HCT116 (cell line): Measurements from ENCODE around the gene C12orf75. TPM values are rescaled to one million over a fixed set of nuclear protein-coding genes. Genes with fewer than 3 reads are reported as not detected.

ENCODE experiments used
- ATAC-seq: fragments of 200-7000 bp; cut with Tn5 transposase; 2 replicates; pipeline ENCODE4 v1.9.1; 2020; ENCODE audit warnings: mild to moderate bottlenecking, moderate library complexity
- BruUV-seq: library from RNA; stranded (reverse); fragments of 400-500 nt; replicated peaks from 2 replicates; lab custom pipeline; 2021; lab: Mats Ljungman, UMichigan
- CTCF ChIA-PET: fragments of 300-600 bp; sonication (Branson Sonifier 250); formaldehyde crosslinking; loops from one replicate; lab custom pipeline; 2021; ENCODE audit warnings: antibody characterized with exemption; lab: Charles Lee
- POLR2A ChIA-PET: fragments of 300-600, 350-600 bp; sonication (Branson Sonifier 250); formaldehyde crosslinking; loops from one replicate; lab custom pipeline; 2021; ENCODE audit warnings: antibody characterized with exemption; lab: Charles Lee
- RAD21 ChIA-PET, 2 experiments: fragments of 300-600 bp; sonication (Branson Sonifier 250); formaldehyde crosslinking; loops; one replicate each; lab custom pipeline; 2023; ENCODE audit warnings: low total read pairs in 2 of 2; ENCODE audit not compliant: uncharacterized antibody in 2 of 2, unreplicated experiment in 2 of 2, low non-redundant PET in 1 of 2; lab: Charles Lee
- DNase-seq: peaks from one replicate; pipeline ENCODE4 v3.0.0-alpha.2; 2010; ENCODE audit warnings: low read depth, low spot score
- H2AFZ ChIP-seq: fragments of 200-600 bp; shearing (Covaris generic), sonication (generic); 2 replicates; pipeline ENCODE4 v1.6.1; 2017; ENCODE audit warnings: low read depth, mixed run types, mixed read lengths, antibody characterized with exemption, low read length; ENCODE audit not compliant: poor library complexity, severe bottlenecking
- H3K27ac ChIP-seq: 2 replicates; pipeline ENCODE4 v1.5.1; 2012; ENCODE audit warnings: low read depth, low read length
- H3K27me3 ChIP-seq: fragments of 200-600 bp; sonication (generic); 2 replicates; pipeline ENCODE4 v1.6.1; 2016; ENCODE audit warnings: mixed run types, low read length, mixed read lengths; ENCODE audit not compliant: insufficient read depth
- H3K36me3 ChIP-seq, 2 experiments: fragments of 200-500 bp in 1 of 2; fragments of 200-600 bp in 1 of 2; sonication (Bioruptor generic) in 1 of 2; sonication (generic) in 1 of 2; 2 replicates each; pipeline versions ENCODE4 v1.5.1 to v1.6.1; 2014 to 2016; ENCODE audit warnings: low read length in 2 of 2, inconsistent platforms in 1 of 2, mixed read lengths in 1 of 2, mixed run types in 1 of 2; ENCODE audit not compliant: insufficient read depth in 2 of 2, control insufficient read depth in 1 of 2
- H3K4me1 ChIP-seq, 2 experiments: fragments of 200-600 bp in 1 of 2; sonication (generic) in 1 of 2; 2 replicates each; pipeline versions ENCODE4 v1.5.1 to v1.6.1; 2012 to 2017; ENCODE audit warnings: low read length in 2 of 2, inconsistent platforms in 1 of 2, mild to moderate bottlenecking in 1 of 2, mixed read lengths in 1 of 2, mixed run types in 1 of 2, moderate library complexity in 1 of 2; ENCODE audit not compliant: insufficient read depth in 2 of 2, control insufficient read depth in 1 of 2
- H3K4me2 ChIP-seq: fragments of 200-600 bp; sonication (generic); 2 replicates; pipeline ENCODE4 v1.6.1; 2017; ENCODE audit warnings: mixed run types, low read length, mixed read lengths
- H3K4me3 ChIP-seq, 2 experiments: fragments of 200-600 bp in 1 of 2; sonication (generic) in 1 of 2; replicated peaks in 1 of 2; 2 replicates each; pipeline ENCODE4 v1.5.1; 2011 to 2016; ENCODE audit warnings: low read length in 2 of 2, control low read depth in 1 of 2, low read depth in 1 of 2, mild to moderate bottlenecking in 1 of 2, mixed read lengths in 1 of 2, mixed run types in 1 of 2
- H3K79me2 ChIP-seq: fragments of 200-600 bp; sonication (generic); 2 replicates; pipeline ENCODE4 v1.6.1; 2017; ENCODE audit warnings: mild to moderate bottlenecking, mixed run types, low read length, moderate library complexity, mixed read lengths; ENCODE audit not compliant: insufficient read depth
- H3K9ac ChIP-seq: fragments of 200-600 bp; sonication (generic); 2 replicates; pipeline ENCODE4 v1.6.1; 2016; ENCODE audit warnings: low read length, mixed read lengths
- H3K9me2 ChIP-seq: fragments of 200-600 bp; sonication (generic), shearing (Covaris generic); 2 replicates; pipeline ENCODE4 v1.6.1; 2017; ENCODE audit warnings: mixed run types, mild to moderate bottlenecking, moderate library complexity; ENCODE audit not compliant: insufficient read depth
- H3K9me3 ChIP-seq, 2 experiments: fragments of 200-500 bp in 1 of 2; fragments of 200-600 bp in 1 of 2; sonication (Bioruptor generic) in 1 of 2; sonication (generic) in 1 of 2; 2 replicates each; pipeline ENCODE4 v1.6.1; 2014 to 2017; ENCODE audit warnings: low read length in 2 of 2, mixed read lengths in 2 of 2, inconsistent platforms in 1 of 2, low read depth in 1 of 2, mild to moderate bottlenecking in 1 of 2, mixed run types in 1 of 2, moderate library complexity in 1 of 2; ENCODE audit not compliant: control insufficient read depth in 1 of 2, insufficient read depth in 1 of 2
- H4K20me1 ChIP-seq: fragments of 200-600 bp; sonication (generic), shearing (Covaris generic); 2 replicates; pipeline ENCODE4 v1.6.1; 2017; ENCODE audit warnings: mixed run types, mild to moderate bottlenecking, moderate library complexity; ENCODE audit not compliant: insufficient read depth
- CBX3 ChIP-seq: IDR thresholded peaks from 2 replicates; pipeline ENCODE4 v1.6.1; 2012; ENCODE audit warnings: low read depth
- EGR1 ChIP-seq: IDR thresholded peaks from 2 replicates; pipeline ENCODE4 v1.6.1; 2012; ENCODE audit warnings: low read depth
- EZH2 ChIP-seq: fragments of 200-600 bp; sonication (generic); IDR thresholded peaks from 2 replicates; pipeline ENCODE4 v1.6.1; 2017; ENCODE audit warnings: antibody characterized with exemption, mixed run types
- RAD21 ChIP-seq: IDR thresholded peaks from 2 replicates; pipeline ENCODE4 v1.6.1; 2012; ENCODE audit warnings: low read depth, mild to moderate bottlenecking
- SIN3A ChIP-seq: IDR thresholded peaks from 2 replicates; pipeline ENCODE4 v1.6.1; 2012; ENCODE audit warnings: low read depth
- SP1 ChIP-seq: IDR thresholded peaks from 2 replicates; pipeline ENCODE4 v1.6.1; 2012; ENCODE audit warnings: low read depth
- intact Hi-C: fragments of 100-400 bp; cut with micrococcal nuclease; formaldehyde crosslinking; loops from 2 replicates; pipeline ENCODE4 v1.10.0; 2022
- total RNA-seq: library from RNA; stranded (reverse); gene quantifications from one replicate; pipeline ENCODE4 v1.2.1, GENCODE V29; 2021; ENCODE audit not compliant: unreplicated experiment

C12orf75 gene
- total RNA-seq, 1 experiment from 2014 or later = 81.0 TPM

GRCh38 chr12:105329926-105330282 is 587 bp upstream of the C12orf75 start:
- BruUV-seq = no TSS peak
- peaks cover 30% of the 10 kb centered on the region for H3K79me2 ChIP-seq
- H3K4me2 ChIP-seq = peak overlapping the region; percentile 87
- H2AFZ ChIP-seq = peak overlapping the region; percentile 98
- ChIA-PET CTCF (no interaction called here), RAD21 (no interaction called here), POLR2A (no interaction called here)
- no peaks in the 10 kb centered on the region for H3K36me3 ChIP-seq
- H3K27ac ChIP-seq = no peak overlapping the region
- H4K20me1 ChIP-seq = no peaks in the 10 kb centered on the region
- TF ChIP-seq RAD21 = no peak
- TF ChIP-seq SP1 = no peak
- no peak for TF ChIP-seq SIN3A
- TF ChIP-seq EZH2 = no peak
- no peaks in the 10 kb centered on the region for H3K9me3 ChIP-seq
- H3K9me2 ChIP-seq = no peaks in the 10 kb centered on the region
- ATAC-seq = no peak
- no peak for DNase-seq
- H3K9ac ChIP-seq = no peak overlapping the region
- no peaks in the 10 kb centered on the region for H3K27me3 ChIP-seq
- intact Hi-C loops = no loop called here
- H3K4me3 ChIP-seq = peak overlapping the region; percentile 30 to 76
- peaks cover 14 to 25% of the 10 kb centered on the region in 2 experiments for H3K4me1 ChIP-seq

DNA sequence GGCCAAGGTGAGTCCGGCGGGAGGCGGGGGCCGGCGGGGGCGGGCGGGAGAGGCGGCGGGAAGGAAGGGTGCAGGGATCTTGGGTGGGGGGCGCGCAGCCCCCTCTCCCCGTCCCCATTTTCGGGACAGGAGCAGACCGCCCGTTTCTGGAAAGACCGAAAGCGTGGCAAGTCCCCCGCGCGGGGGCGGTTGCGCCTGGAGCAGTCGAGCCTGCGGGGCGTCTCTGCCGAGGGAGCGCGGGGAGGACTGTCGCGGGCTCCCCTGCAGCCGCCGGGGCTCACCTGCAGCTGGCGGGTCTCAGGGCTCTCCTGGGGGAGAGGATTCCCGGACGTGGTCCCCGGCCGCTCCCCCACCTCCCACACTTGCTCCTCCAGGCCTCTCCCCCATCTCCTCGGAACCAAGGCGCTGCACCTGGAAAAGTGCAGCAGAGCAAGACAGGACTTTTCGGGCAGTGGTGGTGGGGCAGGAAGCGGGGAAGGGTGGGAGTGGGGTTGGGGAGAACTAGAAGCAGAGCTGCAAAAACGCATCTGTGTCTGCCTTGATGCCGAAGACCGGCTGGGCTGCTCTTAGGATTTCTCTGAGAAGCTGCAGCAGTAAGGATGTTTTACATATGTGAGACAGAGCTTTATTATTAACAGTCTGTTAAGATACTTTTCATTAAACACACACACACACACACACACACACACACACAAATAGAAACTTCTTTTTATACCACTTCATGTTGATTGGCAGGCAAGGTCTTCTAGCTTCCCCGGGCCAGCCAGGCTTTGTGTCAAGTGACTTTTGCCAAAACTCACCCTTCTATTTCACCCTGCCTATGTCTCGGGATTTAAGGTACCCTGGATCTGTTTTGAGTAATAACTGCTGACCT is 677 bp downstream of the C12orf75 start:
- H3K9me3 ChIP-seq = no peaks in the 10 kb centered on the region
- H3K27ac ChIP-seq = peak overlapping the region; percentile 42; the same call in 1 of the 2 replicates
- intact Hi-C loops = no loop called here
- peak; percentile 39 for ATAC-seq
- CTCF ChIA-PET = no interaction called here
- peaks cover 14 to 25% of the 10 kb centered on the region in 2 experiments for H3K4me1 ChIP-seq
- H3K79me2 ChIP-seq = peaks cover 43% of the 10 kb centered on the region
- H3K4me3 ChIP-seq = peak overlapping the region; percentile 62 to 76
- DNase-seq = no peak
- BruUV-seq = no TSS peak
- TF ChIP-seq CBX3 = no peak
- peak; percentile 77 for TF ChIP-seq EGR1
- RAD21 ChIA-PET = interaction anchor here (0.6 to 0.7 kb wide), 2 partner anchors 699 to 1785 kb away, joined by 3 to 4 read pairs; no protein-coding TSS in a partner anchor
- H3K4me2 ChIP-seq = peak overlapping the region; percentile 87
- H3K9ac ChIP-seq = peak overlapping the region; percentile 61
- H3K36me3 ChIP-seq = no peaks in the 10 kb centered on the region
- no peaks in the 10 kb centered on the region for H4K20me1 ChIP-seq
- POLR2A ChIA-PET = interaction anchor here (0.7 kb wide), 1 partner anchor 16 kb away, joined by 3 read pairs; no protein-coding TSS in a partner anchor
- no peaks in the 10 kb centered on the region for H3K27me3 ChIP-seq
- no peak overlapping the region for H2AFZ ChIP-seq
- no peaks in the 10 kb centered on the region for H3K9me2 ChIP-seq
